ENCODE results near the gene EXOSC7. TPM values are rescaled to one million over a fixed set of nuclear protein-coding genes. Genes with fewer than 3 reads are reported as not detected.

EXOSC7 gene
- total and polyA plus RNA-seq, 9 of the 15 experiments (the other 6 are each of a cell fraction or from before 2014, with no cell fraction given), result 88.5 to 237 (median 112) TPM

DNA sequence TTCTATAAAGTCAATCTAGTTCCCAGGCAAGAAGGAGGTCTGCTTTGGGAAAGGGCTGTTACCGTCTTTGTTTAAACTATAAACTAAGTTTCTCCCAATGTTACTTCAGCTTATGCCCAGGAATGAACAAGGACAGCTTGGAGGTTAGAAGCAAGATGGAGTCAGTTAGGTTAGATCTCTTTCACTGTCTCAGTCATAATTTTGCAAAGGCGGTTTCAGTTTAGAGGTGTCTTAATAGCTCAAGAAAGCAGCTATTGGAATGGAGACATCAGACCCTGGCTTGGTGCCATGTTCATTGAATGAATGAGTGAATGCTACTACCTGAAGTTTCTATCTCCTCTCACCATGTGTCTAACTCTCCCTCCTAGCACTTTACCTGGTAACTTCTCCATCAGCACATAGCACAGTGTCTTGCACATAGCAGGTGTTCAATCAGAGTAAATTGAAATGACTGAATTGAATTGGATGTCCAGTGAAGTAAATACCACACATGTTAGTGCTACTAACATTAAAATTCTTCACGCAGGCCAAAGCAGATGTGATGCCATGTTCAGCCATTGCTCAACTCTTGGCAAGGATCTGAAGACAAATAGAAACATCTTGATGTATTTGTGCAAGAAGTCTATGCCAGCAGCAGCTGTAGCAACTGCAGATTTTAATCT, 78.3 kb downstream of the EXOSC7 start (continued):
- TF ChIP-seq MCM3 (IDR thresholded peaks at IDR 0.05) (no peak), TAF1 (IDR thresholded peaks at IDR 0.05; ENCODE audit: control insufficient read depth, extremely low read depth, insufficient read depth, low read length, severe bottlenecking) (no peak), MTA2 (IDR thresholded peaks at IDR 0.05; ENCODE audit: low read depth) (no peak), CBX1 (IDR thresholded peaks at IDR 0.05; ENCODE audit: low read depth) (no peak), MTA1 (IDR thresholded peaks at IDR 0.05; ENCODE audit: borderline replicate concordance) (no peak), BACH1 (tag; IDR thresholded peaks at IDR 0.05) (peak; percentile 95), CREBBP (IDR thresholded peaks at IDR 0.05; ENCODE audit: low read depth, low read length) (no peak), STAT5B (CRISPR knock-in tag; IDR thresholded peaks at IDR 0.05) (peak; percentile 77), HNRNPK (IDR thresholded peaks at IDR 0.05; ENCODE audit: low read depth, low read length, poor library complexity, severe bottlenecking) (no peak), USF1 (CRISPR knock-in tag; IDR thresholded peaks at IDR 0.05) (no peak), ZNF431 (CRISPR knock-in tag; IDR thresholded peaks at IDR 0.05) (no peak), SMAD1 (IDR thresholded peaks at IDR 0.05; ENCODE audit: low read depth, low read length, partially characterized antibody) (no peak), U2AF2 (optimal IDR thresholded peaks at IDR 0.05; ENCODE audit: low read depth, low read length) (no peak), CHD1 (IDR thresholded peaks at IDR 0.05; ENCODE audit: low read length) (no peak), SIN3A (IDR thresholded peaks at IDR 0.05; ENCODE audit: borderline replicate concordance in 2 of 2, control insufficient read depth in 1 of 2, low read depth in 2 of 2, low read length in 2 of 2) (no peak), GATAD2A (IDR thresholded peaks at IDR 0.05) (peak; percentile 55; the same call in 1 of the 2 replicates), TBP (optimal IDR thresholded peaks at IDR 0.05; ENCODE audit: low read depth, low read length) (no peak), DMBX1 (CRISPR knock-in tag; IDR thresholded peaks at IDR 0.05; ENCODE audit: borderline replicate concordance) (peak; percentile 99), MED1 (CRISPR knock-in tag; IDR thresholded peaks at IDR 0.05; ENCODE audit: borderline replicate concordance) (no peak), FIP1L1 (IDR thresholded peaks at IDR 0.05; ENCODE audit: low read depth, low read length, poor library complexity, severe bottlenecking) (no peak), NR4A1 (CRISPR knock-in tag; IDR thresholded peaks at IDR 0.05) (peak; percentile 95), NR4A1 (tag; IDR thresholded peaks at IDR 0.05) (peak; percentile 99), PHTF2 (CRISPR knock-in tag; IDR thresholded peaks at IDR 0.05) (peak; percentile 88; the same call in 1 of the 2 replicates), PTTG1 (tag; IDR thresholded peaks at IDR 0.05; ENCODE audit: low read depth) (peak; percentile 98), SIX5 (IDR thresholded peaks at IDR 0.05; ENCODE audit: borderline replicate concordance in 1 of 2, insufficient read depth in 1 of 2, low read depth in 1 of 2, low read length in 2 of 2) (no peak), DPF2 (IDR thresholded peaks at IDR 0.05) (0 out of 2 replicates have a peak, but pooled peaks have one; percentile 57)
- TF ChIP-seq, protein P1, sequence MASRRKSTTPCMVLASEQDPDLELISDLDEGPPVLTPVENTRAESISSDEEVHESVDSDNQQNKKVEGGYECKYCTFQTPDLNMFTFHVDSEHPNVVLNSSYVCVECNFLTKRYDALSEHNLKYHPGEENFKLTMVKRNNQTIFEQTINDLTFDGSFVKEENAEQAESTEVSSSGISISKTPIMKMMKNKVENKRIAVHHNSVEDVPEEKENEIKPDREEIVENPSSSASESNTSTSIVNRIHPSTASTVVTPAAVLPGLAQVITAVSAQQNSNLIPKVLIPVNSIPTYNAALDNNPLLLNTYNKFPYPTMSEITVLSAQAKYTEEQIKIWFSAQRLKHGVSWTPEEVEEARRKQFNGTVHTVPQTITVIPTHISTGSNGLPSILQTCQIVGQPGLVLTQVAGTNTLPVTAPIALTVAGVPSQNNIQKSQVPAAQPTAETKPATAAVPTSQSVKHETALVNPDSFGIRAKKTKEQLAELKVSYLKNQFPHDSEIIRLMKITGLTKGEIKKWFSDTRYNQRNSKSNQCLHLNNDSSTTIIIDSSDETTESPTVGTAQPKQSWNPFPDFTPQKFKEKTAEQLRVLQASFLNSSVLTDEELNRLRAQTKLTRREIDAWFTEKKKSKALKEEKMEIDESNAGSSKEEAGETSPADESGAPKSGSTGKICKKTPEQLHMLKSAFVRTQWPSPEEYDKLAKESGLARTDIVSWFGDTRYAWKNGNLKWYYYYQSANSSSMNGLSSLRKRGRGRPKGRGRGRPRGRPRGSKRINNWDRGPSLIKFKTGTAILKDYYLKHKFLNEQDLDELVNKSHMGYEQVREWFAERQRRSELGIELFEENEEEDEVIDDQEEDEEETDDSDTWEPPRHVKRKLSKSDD (conservative IDR thresholded peaks at IDR 0.05; ENCODE audit: low read length), result no peak

Measured in K562 (cell line).